LHCN-M2 (cell line): ENCODE results near the gene GID8. TPM values are rescaled to one million over a fixed set of nuclear protein-coding genes. Genes with fewer than 3 reads are reported as not detected.
A peak's percentile ranks its signal among the peaks of the same experiment; 100 is the strongest.

Source experiments
- DNase-seq: peaks from one replicate; pipeline ENCODE4 v3.0.0-alpha.2; 2012; ENCODE audit warnings: low read depth
- total RNA-seq: library from RNA; depleted of rRNA; stranded (reverse); fragments of >200 nt; gene quantifications from 2 replicates; pipeline ENCODE4 v1.2.3, GENCODE V29; 2014

The GID8 gene
- total RNA-seq, 1 experiment from 2014 or later: 23.5 TPM

DNA sequence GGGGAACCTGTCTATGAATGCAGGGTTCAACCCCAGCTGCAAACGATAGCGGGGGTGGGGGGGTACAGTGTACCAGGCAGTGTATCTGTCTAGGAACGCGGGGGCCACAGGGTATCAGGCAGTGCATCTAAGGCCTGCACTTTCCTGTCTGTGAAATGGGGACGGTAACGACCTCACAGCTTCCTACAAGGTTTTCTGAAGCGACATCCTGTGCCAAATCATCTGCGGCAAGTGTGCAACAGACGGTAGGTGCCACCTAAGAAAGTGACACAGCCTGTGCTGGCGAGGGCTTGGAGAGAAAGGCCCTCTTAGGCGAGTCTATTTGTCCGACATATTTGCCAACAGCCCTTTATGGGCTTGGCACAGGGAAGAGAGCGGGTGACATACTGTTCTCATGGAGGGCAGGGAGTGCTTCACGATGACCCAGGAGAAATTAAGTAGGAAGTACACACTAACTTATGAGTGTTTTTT, 15.5 kb upstream of the GID8 start:
- no peak for DNase-seq

GRCh38 chr20:62923059-62923668, 14.8 kb upstream of the GID8 start:
- DNase-seq: peak; percentile 81

DNA sequence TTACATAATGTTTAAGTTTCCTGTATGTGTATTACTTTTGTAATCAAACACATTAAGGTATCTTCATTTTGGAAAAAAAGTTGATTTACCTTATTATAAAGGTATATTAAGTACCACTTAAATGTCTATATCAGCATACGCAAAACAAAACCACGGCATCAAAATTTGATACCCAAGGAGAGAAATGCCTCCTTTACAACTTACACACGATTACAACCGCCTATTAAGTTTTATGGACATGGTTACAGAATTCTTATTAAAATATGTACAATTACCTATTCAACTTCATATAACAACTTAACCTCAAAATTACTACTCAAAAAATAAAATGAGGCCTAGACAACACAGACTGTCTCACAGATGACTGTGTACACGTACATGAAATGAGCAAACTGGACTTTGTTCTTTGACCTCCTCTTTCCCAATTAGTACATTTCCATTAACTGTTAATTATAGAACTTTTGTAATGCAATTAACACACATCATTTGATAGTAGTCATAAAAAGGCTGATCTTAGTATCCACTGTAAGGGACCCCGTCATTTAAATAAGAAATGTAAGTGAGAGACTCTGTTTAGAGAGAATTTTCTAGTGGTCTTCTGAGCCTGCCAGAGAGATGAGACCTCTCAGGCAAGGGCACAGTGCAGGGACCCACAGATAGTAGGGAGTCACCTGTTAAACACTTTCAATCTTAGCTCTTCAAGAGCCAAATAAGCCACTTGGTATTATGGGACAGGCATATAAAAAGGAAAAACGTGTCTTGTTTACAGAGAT, 14.1 kb upstream of the GID8 start:
- no peak for DNase-seq

GRCh38 chr20:62924442-62925075, 13.4 kb upstream of the GID8 start:
- DNase-seq: peak; percentile 25

DNA sequence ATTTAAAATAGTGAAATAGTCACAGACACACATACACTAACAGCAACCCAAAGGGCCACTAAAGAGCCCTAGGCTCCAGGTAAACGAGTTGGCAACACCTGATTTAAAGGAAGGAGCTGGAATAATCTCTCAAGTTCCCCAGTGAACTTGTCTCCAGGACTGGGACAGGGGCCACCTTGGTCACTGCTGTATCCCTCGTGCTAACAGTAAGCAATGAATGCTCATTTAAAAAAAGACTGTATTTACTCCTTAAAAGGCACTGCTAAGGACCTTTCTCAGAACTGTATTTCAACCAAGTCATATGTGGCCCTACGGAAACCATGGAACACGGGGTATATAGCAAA, 12.9 kb upstream of the GID8 start:
- no peak for DNase-seq

- peak; percentile 42 for DNase-seq
These were observed 12.3 kb upstream of the GID8 start for GRCh38 chr20:62925420-62926228.

GRCh38 chr20:62926229-62927127, 11.5 kb upstream of the GID8 start, which contains the start of gene DIDO1:
Gene DIDO1 (minus strand): TSS chr20:62926505.
- DNase-seq: peak; percentile 78

GRCh38 chr20:62927128-62927705, 10.7 kb upstream of the GID8 start:
- no peak for DNase-seq

DNA sequence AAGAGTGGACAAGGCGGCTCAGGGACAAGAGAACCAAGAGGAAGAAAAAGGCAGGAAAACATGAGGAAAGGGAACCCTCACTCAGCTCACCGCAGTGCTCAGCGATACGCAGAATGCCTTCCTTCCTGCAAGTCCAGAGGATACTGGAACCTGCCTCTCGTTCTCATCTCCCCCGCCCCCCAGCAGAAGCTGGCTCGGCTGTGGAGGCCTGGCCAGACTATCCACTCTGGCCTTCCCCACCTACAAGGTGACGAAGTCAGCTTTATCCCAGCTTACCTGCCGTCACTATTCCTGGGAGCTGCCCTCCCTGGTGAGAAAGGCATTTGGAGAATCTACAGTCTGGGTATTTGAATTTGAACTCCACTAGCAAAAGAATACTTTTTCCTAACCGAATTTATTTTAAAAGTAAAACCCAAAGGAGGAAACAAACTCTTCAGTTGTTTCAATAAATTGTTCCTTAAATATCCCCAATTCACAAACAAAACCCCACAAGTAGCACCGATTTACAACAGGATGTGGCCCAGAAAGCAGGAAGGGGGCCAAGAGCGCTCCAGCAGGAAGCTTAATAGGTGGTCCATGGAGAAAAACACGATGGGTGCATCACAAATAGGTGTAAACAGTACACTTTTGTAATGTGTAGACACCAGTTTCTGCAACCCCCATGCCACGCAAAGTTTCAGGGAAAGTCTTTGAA, 9.6 kb upstream of the GID8 start:
- DNase-seq: no peak

GRCh38 chr20:62929051-62929538, 8.9 kb upstream of the GID8 start:
- DNase-seq: no peak

- DNase-seq: no peak
These were observed 6.5 kb upstream of the GID8 start for GRCh38 chr20:62931464-62931863.

- DNase-seq: no peak
These were observed 4.0 kb upstream of the GID8 start for GRCh38 chr20:62933966-62934365.

DNA sequence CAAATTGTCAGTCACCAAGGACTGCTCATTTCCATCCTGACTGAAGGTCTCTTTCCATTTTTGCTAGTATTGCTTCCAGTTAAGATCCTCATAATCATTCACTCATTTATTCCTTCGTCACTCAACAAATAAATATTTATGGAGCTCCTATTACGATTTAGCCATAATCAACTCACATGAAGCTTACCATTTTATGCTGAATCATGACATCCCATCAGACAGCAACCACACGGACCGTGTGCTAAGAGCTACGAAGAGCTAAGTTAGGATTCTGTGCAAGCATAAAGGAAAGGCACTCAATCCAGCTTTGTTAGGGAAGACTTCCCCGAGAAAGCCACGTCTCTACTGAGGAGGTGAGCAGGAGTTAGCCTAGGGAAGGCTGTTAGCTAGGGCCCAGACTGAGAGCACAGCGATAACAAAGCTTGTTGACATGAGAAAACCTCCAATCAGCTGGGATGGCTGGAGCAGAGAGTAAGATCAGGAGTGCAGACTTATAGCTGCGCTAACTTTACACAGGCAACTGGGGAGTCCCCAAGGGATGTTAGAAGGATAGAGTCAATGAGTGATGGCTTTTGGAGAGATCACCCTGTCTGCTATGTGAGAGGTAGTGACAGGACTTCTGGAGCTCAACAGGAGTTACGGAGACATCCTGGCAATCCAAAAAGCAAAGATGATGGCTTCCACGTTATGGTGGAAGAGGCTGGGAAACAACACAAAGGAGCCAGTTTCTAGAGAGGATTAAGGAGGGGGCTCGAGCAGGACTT, 2.6 kb upstream of the GID8 start:
- DNase-seq: no peak

GRCh38 chr20:62935968-62936585, 1.9 kb upstream of the GID8 start:
- DNase-seq: no peak

GRCh38 chr20:62937268-62938104, 461 bp upstream of the GID8 start:
- DNase-seq: peak; percentile 92

GRCh38 chr20:62940875-62941274, 2.9 kb downstream of the GID8 start:
- DNase-seq: no peak

DNA sequence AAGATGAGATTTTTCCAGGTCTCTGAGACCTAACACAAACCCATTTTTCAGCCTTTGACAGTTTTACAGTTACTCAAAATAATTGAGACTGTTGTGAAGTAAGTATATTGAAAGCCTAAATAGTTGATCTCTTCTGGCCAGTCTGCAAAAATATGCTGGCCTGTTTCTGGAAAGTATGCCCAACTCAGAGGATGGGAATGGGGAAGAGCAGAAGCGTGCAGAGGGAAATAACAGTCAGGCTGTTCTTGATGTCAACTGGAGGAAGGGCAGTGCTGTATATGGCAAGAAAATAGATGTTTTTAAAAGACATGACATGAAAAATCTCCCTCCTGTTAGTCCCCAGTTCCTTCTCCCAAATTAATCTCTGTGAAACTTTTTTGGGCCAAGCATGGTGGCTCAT, 3.8 kb downstream of the GID8 start:
- no peak for DNase-seq

- DNase-seq: no peak
These were observed 4.5 kb downstream of the GID8 start for GRCh38 chr20:62942456-62942855.
